BJ (cell line): Measurements from ENCODE around the gene MKRN1. TPM values are rescaled to one million over a fixed set of nuclear protein-coding genes. Genes with fewer than 3 reads are reported as not detected.
"Not testable (repeated sequence)": the region's sequence is repeated elsewhere in the genome, so short reads cannot be mapped to it uniquely, and the experiment has no call there.

Source experiments
- CTCF ChIA-PET: fragments of 350-600 bp; formaldehyde crosslinking; extraction: SDS; loops from one replicate; lab custom pipeline; 2021; ENCODE audit warnings: antibody characterized with exemption, inconsistent platforms; lab: Yijun Ruan, JAX
- POLR2A ChIA-PET: fragments of 300-600 bp; sonication (Branson Sonifier 250); formaldehyde crosslinking; extraction: SDS; loops from one replicate; lab custom pipeline; 2021; ENCODE audit warnings: antibody characterized with exemption; lab: Charles Lee
- DNase-seq: peaks from one replicate; pipeline ENCODE4 v3.0.0-alpha.2; 2011; ENCODE audit warnings: low read depth
- H3K27me3 ChIP-seq: 2 replicates; pipeline ENCODE4 v1.6.0; 2011; ENCODE audit warnings: low read length; ENCODE audit not compliant: control insufficient read depth, insufficient read depth
- H3K36me3 ChIP-seq: 2 replicates; pipeline ENCODE4 v1.5.1; 2011; ENCODE audit warnings: low read length; ENCODE audit not compliant: control insufficient read depth, insufficient read depth
- H3K4me3 ChIP-seq: 2 replicates; pipeline ENCODE4 v1.5.1; 2011; ENCODE audit warnings: low read depth, mild to moderate bottlenecking, control low read depth, low read length
- polyA plus RNA-seq: library from polyadenylated mRNA; depleted of rRNA; stranded (reverse); fragments of >200 nt; gene quantifications from 2 replicates; pipeline ENCODE4 v1.2.3, GENCODE V29; 2011
- TF ChIP-seq, protein P1 (sequence below): IDR thresholded peaks from 2 replicates; pipeline ENCODE4 v1.5.1; 2011; ENCODE audit warnings: low read depth, mild to moderate bottlenecking, control low read depth, inconsistent platforms, low read length, moderate library complexity; ENCODE audit not compliant: insufficient read depth

MKRN1 gene
- polyA plus RNA-seq, 1 experiment = 61.2 TPM

DNA sequence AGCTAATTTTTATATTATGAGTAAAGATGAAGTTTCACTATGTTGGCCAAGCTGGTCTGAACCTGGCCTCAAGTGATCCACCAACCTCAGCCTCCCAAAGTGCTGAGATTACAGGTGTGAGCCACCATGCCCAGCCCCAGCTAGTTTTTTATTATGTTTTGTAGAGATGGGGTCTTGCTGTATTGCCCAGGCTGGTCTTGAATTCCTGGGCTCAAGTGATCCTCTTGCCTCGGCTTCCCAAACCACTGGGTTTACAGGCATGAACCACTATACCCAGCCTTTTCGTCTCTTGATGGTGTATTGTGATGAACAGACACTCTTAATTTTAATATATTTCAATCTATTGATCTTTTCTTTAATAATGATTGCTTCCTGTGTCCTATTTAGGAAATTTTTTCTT is 57.8 kb downstream of the MKRN1 start:
- TF ChIP-seq, protein P1, sequence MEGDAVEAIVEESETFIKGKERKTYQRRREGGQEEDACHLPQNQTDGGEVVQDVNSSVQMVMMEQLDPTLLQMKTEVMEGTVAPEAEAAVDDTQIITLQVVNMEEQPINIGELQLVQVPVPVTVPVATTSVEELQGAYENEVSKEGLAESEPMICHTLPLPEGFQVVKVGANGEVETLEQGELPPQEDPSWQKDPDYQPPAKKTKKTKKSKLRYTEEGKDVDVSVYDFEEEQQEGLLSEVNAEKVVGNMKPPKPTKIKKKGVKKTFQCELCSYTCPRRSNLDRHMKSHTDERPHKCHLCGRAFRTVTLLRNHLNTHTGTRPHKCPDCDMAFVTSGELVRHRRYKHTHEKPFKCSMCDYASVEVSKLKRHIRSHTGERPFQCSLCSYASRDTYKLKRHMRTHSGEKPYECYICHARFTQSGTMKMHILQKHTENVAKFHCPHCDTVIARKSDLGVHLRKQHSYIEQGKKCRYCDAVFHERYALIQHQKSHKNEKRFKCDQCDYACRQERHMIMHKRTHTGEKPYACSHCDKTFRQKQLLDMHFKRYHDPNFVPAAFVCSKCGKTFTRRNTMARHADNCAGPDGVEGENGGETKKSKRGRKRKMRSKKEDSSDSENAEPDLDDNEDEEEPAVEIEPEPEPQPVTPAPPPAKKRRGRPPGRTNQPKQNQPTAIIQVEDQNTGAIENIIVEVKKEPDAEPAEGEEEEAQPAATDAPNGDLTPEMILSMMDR = no peak
- DNase-seq = no peak
- Histone ChIP-seq H3K4me3 (no peak overlapping the region), H3K27me3 (peaks cover 6% of the 10 kb centered on the region), H3K36me3 (no peaks in the 10 kb centered on the region)
- ChIA-PET CTCF (no interaction called here), POLR2A (no interaction called here)

DNA sequence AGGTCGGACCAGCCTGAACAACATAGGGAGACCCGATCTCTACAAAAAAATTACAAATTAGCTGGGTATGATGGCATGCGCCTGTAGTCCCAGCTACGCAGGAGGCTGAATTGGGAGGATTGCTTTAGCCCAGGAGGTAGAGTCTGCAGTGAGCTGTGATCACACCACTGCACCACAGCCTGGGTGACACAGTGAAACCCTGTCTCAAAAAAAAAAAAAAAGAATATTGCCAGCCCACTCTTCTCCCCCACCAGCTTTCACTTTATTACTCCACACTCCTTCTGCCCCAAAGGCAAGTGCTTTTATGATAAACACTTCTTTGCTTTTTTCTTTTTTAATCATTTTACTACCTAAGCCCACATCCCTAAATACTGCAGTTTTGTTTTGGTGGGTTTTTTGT is 60.7 kb downstream of the MKRN1 start:
- H3K4me3 ChIP-seq = no peak overlapping the region
- DNase-seq = no peak
- POLR2A ChIA-PET = no interaction called here
- TF ChIP-seq, protein P1 = no peak
- no peaks in the 10 kb centered on the region for H3K36me3 ChIP-seq
- peaks cover 6% of the 10 kb centered on the region for H3K27me3 ChIP-seq
- CTCF ChIA-PET = interaction anchor here (1.2 kb wide), 1 partner anchor 13 kb away, joined by 4 read pairs; no protein-coding TSS in a partner anchor

DNA sequence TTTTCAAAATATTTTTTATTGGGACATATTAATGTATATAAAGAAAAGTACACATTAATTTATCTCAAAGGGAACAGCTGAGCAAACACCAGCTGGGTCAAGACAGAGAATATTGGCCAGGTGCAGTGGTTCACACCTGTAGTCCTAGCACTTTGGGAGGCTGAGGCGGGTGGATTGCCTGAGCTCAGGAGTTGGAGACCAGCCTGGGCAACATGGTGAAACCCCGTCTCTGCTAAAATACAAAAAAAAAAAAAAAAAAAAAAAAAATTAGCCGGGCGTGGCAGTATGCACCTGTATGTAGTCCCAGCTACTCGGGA is 61.2 kb downstream of the MKRN1 start:
- DNase-seq, H3K27me3 ChIP-seq, H3K4me3 ChIP-seq, POLR2A ChIA-PET, H3K36me3 ChIP-seq: not testable (repeated sequence)
- CTCF ChIA-PET = interaction anchor here (1.2 kb wide), 1 partner anchor 13 kb away, joined by 4 read pairs; no protein-coding TSS in a partner anchor

DNA sequence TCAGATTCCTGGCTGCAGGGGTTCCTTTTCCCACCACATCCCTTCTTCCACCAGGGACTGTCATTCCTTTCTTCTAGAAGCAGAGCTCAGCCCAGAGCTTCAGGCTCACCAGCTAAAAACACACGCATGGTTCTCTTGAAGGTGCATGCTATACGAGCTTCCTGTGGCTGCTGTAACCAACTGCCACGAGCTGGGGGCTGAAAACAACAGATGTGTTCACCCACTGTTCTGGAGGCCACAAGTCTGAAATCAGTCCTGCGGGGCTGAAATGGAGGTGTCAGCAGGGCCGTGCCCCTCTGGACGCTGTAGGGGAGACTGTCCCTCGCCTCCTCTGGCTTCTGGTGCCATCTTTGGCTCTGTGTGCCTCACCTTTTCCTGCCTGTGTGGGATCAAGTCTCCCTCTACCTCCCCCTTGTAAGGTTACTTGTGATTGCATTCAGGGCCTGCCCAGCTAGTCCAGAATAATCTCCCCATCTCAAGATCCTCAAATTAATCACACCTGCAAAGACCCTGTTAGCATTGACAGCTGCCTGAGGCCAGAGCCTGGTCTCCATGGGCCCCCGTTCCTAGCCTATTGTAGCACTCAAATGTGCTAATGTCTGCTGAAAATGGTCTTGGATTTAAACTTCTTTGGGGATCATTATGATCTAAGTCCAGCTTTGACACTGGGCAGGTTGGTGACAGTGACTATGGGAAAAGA is 61.7 kb downstream of the MKRN1 start:
- Histone ChIP-seq H3K27me3 (peaks cover 6% of the 10 kb centered on the region), H3K36me3 (no peaks in the 10 kb centered on the region), H3K4me3 (no peak overlapping the region)
- CTCF ChIA-PET = interaction anchor here (1.2 kb wide), 1 partner anchor 12 kb away, joined by 4 read pairs; no protein-coding TSS in a partner anchor
- POLR2A ChIA-PET = no interaction called here
- TF ChIP-seq, protein P1 = no peak
- DNase-seq = no peak

DNA sequence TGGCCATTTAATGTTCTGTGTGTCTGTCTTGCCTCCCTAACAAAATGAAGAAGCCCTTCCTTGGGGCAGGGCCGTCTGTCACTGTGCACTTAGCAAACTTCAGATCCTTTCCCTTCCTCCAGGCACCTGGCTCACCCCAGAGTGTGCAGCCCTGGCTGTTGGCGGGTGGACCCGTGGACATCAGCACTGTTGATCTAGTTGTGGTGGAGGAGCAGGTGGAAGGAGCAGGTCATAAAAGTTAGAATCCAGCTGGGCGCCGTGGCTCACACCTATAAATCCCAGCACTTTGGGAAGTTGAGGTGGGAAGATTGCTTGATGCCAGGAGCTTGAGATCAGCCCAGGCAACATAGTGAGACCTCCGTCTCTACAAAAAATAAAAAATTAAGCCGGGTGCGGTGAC is 62.7 kb downstream of the MKRN1 start:
- H3K27me3 ChIP-seq = peaks cover 6% of the 10 kb centered on the region
- no peaks in the 10 kb centered on the region for H3K36me3 ChIP-seq
- CTCF ChIA-PET = interaction anchor here (0.6 kb wide), 1 partner anchor 215 kb away, joined by 7 read pairs; no protein-coding TSS in a partner anchor
- no peak for DNase-seq
- POLR2A ChIA-PET = no interaction called here
- TF ChIP-seq, protein P1 = no peak
- no peak overlapping the region for H3K4me3 ChIP-seq

DNA sequence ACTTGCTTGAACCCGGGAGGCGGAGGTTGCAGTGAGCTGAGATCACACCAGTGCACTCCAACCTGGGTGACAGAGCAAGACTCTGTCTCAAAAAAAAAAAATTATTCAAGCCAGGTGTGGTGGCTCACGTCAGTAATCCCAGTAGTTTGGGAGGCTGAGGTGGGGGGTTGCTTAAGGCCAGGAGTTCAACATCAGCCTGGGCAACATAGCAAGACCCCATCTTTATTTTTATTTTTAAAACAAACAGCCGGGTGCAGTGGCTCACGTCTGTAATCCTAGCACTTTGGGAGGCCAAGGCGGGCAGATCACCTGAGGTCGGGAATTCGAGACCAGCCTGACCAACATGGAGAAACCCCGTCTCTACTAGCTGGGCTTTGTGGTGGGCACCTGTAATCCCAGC is 63.5 kb downstream of the MKRN1 start:
- H3K36me3 ChIP-seq, POLR2A ChIA-PET, DNase-seq, H3K27me3 ChIP-seq, CTCF ChIA-PET, H3K4me3 ChIP-seq: not testable (repeated sequence)
